ENCODE results near the gene RFPL2.

- peak; percentile 64 to 70 (median 65) for TF ChIP-seq CTCF (IDR thresholded peaks at IDR 0.05)
- TF ChIP-seq POLR2A (IDR thresholded peaks at IDR 0.05) = no peak
Observed at GRCh38 chr22:32206774-32207758, 2.2 kb upstream of the RFPL2 start.
